ENCODE data around the gene PRSS50.

DNA sequence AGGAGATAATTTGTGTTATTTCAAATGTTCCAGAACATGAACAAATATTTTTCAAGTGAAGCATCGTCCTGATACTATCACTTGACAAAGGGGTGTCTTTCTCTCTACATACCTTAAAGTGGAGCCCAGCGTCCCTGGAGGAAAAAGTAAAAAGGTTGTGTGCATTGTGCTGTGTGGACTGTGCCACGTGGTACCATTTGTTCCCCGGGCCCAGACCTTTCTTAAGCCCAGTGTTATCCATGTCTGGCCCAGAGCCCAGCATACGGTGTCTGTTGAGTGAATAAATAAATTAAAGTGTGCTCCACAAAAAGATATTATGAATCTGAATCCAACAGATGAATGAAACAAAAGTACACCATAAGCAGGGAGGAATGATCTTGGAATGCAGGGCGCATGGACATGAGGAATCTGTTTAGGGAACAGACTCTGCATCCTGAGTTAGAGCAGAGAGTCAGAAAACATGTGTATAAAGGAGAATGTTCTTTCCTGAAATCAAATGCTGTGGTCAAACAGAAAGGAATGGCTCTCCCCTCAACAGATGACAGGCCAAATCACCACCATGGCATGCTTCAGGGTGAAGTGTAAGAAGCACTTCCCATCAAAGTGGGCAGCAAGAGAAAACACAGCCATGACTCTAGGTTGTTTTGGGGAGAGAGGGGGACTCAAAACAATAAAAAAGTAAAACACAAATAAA is 8.1 kb upstream of the PRSS50 start:
- no peak for TF ChIP-seq CTCF (IDR thresholded peaks at IDR 0.05)
- no peak for TF ChIP-seq POLR2A (IDR thresholded peaks at IDR 0.05)
- TF ChIP-seq EP300 (IDR thresholded peaks at IDR 0.05) = no peak
